CD8-positive, alpha-beta memory T cell (primary cell): ENCODE data around the gene HDGFL2. TPM values are rescaled to one million over a fixed set of nuclear protein-coding genes. Genes with fewer than 3 reads are reported as not detected.

Experiments used
- CTCF ChIA-PET: fragments of 350-600 bp; sonication (Branson Sonifier 250); formaldehyde crosslinking; loops from one replicate; lab custom pipeline; 2021; ENCODE audit warnings: antibody characterized with exemption; lab: Charles Lee
- POLR2A ChIA-PET: fragments of 350-600 bp; sonication (Branson Sonifier 250); formaldehyde crosslinking; loops from one replicate; lab custom pipeline; 2021; ENCODE audit warnings: antibody characterized with exemption; lab: Charles Lee
- DNase-seq, 5 donors: peaks; one replicate each; pipeline versions ENCODE4 v3.0.0 to v3.0.0-alpha.2; 2020 to 2022; ENCODE audit warnings: mixed read lengths in 1 of 5
- H3K27ac ChIP-seq: one replicate; pipeline ENCODE4 v1.7.0; 2013; ENCODE audit warnings: low read depth, mild to moderate bottlenecking, low read length, moderate library complexity
- H3K27me3 ChIP-seq: 2 replicates; pipeline ENCODE4 v1.7.0; 2013; ENCODE audit warnings: low read length, mild to moderate bottlenecking; ENCODE audit not compliant: insufficient read depth, poor library complexity, severe bottlenecking
- H3K36me3 ChIP-seq: 2 replicates; pipeline ENCODE4 v1.7.0; 2013; ENCODE audit warnings: mild to moderate bottlenecking, low read length, moderate library complexity; ENCODE audit not compliant: insufficient read depth
- H3K4me1 ChIP-seq: 2 replicates; pipeline ENCODE4 v1.7.0; 2013; ENCODE audit warnings: mild to moderate bottlenecking, low read length, moderate library complexity; ENCODE audit not compliant: insufficient read depth
- H3K4me3 ChIP-seq: 2 replicates; pipeline ENCODE4 v1.7.0; 2013; ENCODE audit warnings: mild to moderate bottlenecking, low read length
- H3K9me3 ChIP-seq: 2 replicates; pipeline ENCODE4 v1.7.0; 2013; ENCODE audit warnings: mild to moderate bottlenecking, low read length
- H3K27ac Mint-ChIP-seq, 8 donors: one replicate each; pipeline ENCODE4 v1.8.0; 2020 to 2021; ENCODE audit warnings: mixed read lengths in 8 of 8, mild to moderate bottlenecking in 6 of 8, inconsistent platforms in 3 of 8, moderate library complexity in 3 of 8
- H3K27me3 Mint-ChIP-seq, 2 donors: one replicate each; pipeline ENCODE4 v1.8.0; 2020 to 2021; ENCODE audit warnings: mixed read lengths in 2 of 2, mild to moderate bottlenecking in 1 of 2, moderate library complexity in 1 of 2
- H3K36me3 Mint-ChIP-seq, 3 donors: one replicate each; pipeline ENCODE4 v1.8.0; 2020 to 2021; ENCODE audit warnings: mixed read lengths in 3 of 3, inconsistent platforms in 1 of 3, mild to moderate bottlenecking in 1 of 3
- H3K4me1 Mint-ChIP-seq, 3 donors: one replicate each; pipeline ENCODE4 v1.8.0; 2020 to 2021; ENCODE audit warnings: mixed read lengths in 3 of 3, inconsistent platforms in 1 of 3, mild to moderate bottlenecking in 1 of 3
- H3K4me3 Mint-ChIP-seq, 7 donors: one replicate each; pipeline ENCODE4 v1.8.0; 2020 to 2021; ENCODE audit warnings: mixed read lengths in 7 of 7, mild to moderate bottlenecking in 6 of 7, moderate library complexity in 4 of 7, inconsistent platforms in 2 of 7
- H3K9me3 Mint-ChIP-seq, 5 donors: one replicate each; pipeline ENCODE4 v1.8.0; 2020 to 2022; ENCODE audit warnings: mixed read lengths in 5 of 5, mild to moderate bottlenecking in 3 of 5, moderate library complexity in 2 of 5, inconsistent platforms in 1 of 5
- polyA plus RNA-seq: library from polyadenylated mRNA; unstranded; fragments of 300-500 nt; fragmentation: Illumina TruSeq; gene quantifications from one replicate; pipeline ENCODE4 v1.2.3, GENCODE V29; 2021
- total RNA-seq, 2 experiments: library from RNA; stranded (reverse); gene quantifications; one replicate each; pipeline ENCODE4 v1.2.3, GENCODE V29; 2021

Gene HDGFL2
- total and polyA plus RNA-seq, 3 experiments from 2014 or later = 24.9 to 45.4 (median 42.7) TPM

- Mint-ChIP-seq H3K36me3 (peaks cover 0 to 60% (median 0%) of the 10 kb centered on the region in 3 donors), H3K9me3 (no peaks in the 10 kb centered on the region), H3K4me1 (no peaks in the 10 kb centered on the region), H3K27me3 (no peaks in the 10 kb centered on the region), H3K4me3 (no peak overlapping the region), H3K27ac (no peak overlapping the region)
- no peaks in the 10 kb centered on the region for H3K27me3 ChIP-seq
- no peak overlapping the region for H3K4me3 ChIP-seq
- no peak overlapping the region for H3K27ac ChIP-seq
- CTCF ChIA-PET = no interaction called here
- H3K9me3 ChIP-seq = no peaks in the 10 kb centered on the region
- H3K36me3 ChIP-seq = no peaks in the 10 kb centered on the region
- POLR2A ChIA-PET = interaction anchor here (0.6 kb wide), 1 partner anchor 25 kb away, joined by 3 read pairs; no protein-coding TSS in a partner anchor
- no peak for DNase-seq
- no peaks in the 10 kb centered on the region for H3K4me1 ChIP-seq
These were observed 28.9 kb downstream of the HDGFL2 start for GRCh38 chr19:4500841-4501591.

GRCh38 chr19:4501691-4502090 lies 29.6 kb downstream of the HDGFL2 start:
- H3K4me3 ChIP-seq = no peak overlapping the region
- no peaks in the 10 kb centered on the region for H3K4me1 ChIP-seq
- peaks cover 3 to 61% (median 4%) of the 10 kb centered on the region in 3 donors for H3K36me3 Mint-ChIP-seq
- H3K27me3 ChIP-seq = no peaks in the 10 kb centered on the region
- H3K27me3 Mint-ChIP-seq = no peaks in the 10 kb centered on the region
- H3K4me1 Mint-ChIP-seq = no peaks in the 10 kb centered on the region
- no peak overlapping the region for H3K27ac Mint-ChIP-seq
- no peak overlapping the region for H3K4me3 Mint-ChIP-seq
- DNase-seq = no peak
- CTCF ChIA-PET = no interaction called here
- no peaks in the 10 kb centered on the region for H3K9me3 ChIP-seq
- H3K36me3 ChIP-seq = no peaks in the 10 kb centered on the region
- H3K27ac ChIP-seq = no peak overlapping the region
- POLR2A ChIA-PET = interaction anchor here (0.6 kb wide), 1 partner anchor 25 kb away, joined by 3 read pairs; no protein-coding TSS in a partner anchor
- H3K9me3 Mint-ChIP-seq = no peaks in the 10 kb centered on the region

DNA sequence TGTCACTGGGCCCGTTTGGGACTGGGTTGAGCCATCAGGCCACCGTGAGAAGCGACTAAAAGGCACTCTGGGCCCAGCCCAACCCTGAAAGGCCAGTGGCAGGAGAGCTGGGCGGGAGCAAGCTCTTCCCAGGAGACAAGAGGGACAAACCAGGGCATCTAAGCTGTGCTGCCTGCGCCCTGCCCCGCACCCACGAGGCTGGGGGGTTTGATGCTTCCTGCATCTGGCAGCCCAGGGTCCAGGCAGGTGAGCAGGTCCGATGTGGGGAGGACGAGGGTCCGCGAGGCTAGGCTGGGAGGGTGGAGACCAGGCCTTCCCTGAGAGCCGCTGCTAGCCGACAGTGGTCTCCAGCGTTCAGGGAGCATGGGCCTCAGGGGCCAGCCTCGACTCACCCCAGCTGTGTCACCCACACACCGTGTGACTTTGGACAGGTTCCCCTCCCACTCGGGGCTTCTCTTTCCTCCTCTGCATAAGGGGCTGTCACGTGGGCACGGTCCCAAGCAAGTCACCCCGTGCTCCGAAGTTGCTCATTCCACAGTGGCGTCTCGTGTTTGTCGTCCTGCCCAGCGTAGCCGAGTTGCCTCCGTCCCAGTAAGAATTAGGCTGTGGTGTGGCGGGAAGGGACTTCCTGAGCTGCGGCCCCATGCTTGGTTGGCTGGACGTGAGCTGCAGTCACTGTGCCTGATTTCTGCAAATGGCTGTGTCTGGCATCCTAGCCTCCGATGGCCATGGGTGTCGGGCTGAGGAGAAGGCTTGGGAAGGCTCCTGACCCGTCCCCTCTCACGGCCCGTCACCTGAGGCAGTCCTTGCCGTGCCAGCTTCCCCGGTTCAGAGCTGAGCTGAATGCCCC lies 30.4 kb downstream of the HDGFL2 start:
- Mint-ChIP-seq H3K27me3 (no peaks in the 10 kb centered on the region), H3K27ac (no peak overlapping the region), H3K4me1 (no peaks in the 10 kb centered on the region), H3K36me3 (peaks cover 3 to 58% (median 4%) of the 10 kb centered on the region in 3 donors), H3K4me3 (no peak overlapping the region), H3K9me3 (no peaks in the 10 kb centered on the region)
- no peak for DNase-seq
- ChIA-PET POLR2A (no interaction called here), CTCF (no interaction called here)
- H3K36me3 ChIP-seq = no peaks in the 10 kb centered on the region
- H3K27ac ChIP-seq = no peak overlapping the region
- H3K27me3 ChIP-seq = no peaks in the 10 kb centered on the region
- no peak overlapping the region for H3K4me3 ChIP-seq
- H3K4me1 ChIP-seq = no peaks in the 10 kb centered on the region
- H3K9me3 ChIP-seq = no peaks in the 10 kb centered on the region

DNA sequence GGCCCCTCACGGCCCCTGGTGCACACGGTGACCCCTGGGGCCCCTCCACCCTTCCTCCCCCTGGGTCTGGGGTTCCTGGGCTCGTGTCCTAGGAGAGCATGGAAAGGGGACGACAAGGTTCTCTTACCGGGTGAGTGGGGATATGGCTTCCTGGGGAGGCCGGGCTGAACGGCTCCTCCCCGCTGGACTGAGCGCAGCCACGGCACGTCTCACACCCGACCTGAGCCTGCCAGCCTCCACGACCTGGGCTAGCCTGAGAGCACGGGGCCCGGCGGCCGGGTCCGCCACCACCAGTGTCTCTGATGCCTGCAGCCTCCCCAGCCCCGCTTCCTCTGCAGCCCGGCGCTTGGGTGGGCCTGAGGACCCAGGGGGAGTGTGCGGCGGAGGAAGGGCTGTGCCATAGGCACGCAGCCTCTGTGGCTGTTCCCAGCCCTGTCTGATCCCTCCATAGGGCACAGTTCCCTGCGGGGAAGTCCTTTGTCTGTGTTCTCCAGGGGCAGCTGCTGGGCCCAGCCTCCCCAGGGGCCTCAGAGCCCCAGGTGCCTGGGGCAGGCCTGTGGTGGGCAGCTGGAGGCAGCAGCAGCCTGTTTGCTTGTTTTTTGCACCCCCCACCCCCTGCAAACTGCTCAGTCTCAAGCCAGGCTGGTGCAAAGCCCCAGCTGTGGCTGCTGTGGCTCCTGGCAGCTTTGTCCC lies 31.2 kb downstream of the HDGFL2 start:
- H3K9me3 ChIP-seq = no peaks in the 10 kb centered on the region
- Mint-ChIP-seq H3K4me3 (no peak overlapping the region), H3K27ac (no peak overlapping the region), H3K27me3 (no peaks in the 10 kb centered on the region), H3K36me3 (peaks cover 3 to 54% (median 4%) of the 10 kb centered on the region in 3 donors), H3K9me3 (no peaks in the 10 kb centered on the region), H3K4me1 (no peaks in the 10 kb centered on the region)
- H3K4me1 ChIP-seq = no peaks in the 10 kb centered on the region
- DNase-seq = no peak
- no peaks in the 10 kb centered on the region for H3K36me3 ChIP-seq
- H3K27me3 ChIP-seq = no peaks in the 10 kb centered on the region
- H3K27ac ChIP-seq = no peak overlapping the region
- POLR2A ChIA-PET = no interaction called here
- CTCF ChIA-PET = no interaction called here
- H3K4me3 ChIP-seq = no peak overlapping the region

DNA sequence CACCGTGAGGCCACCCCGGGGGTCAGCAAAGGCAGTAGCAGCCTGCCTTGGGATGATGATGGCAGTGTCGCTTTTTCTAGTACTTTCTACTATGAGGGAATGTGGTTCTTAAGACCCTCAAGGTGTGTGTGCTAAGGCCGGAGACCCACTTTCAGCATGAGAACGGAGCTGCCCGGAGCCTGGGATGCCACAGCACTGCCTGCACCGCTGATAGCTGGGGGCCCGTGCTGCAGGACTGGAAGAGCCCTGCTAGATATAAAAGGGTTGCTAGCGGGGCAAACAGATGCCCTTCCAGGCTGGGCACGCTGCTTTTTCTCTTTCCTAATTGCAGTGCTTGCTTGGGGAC lies 31.7 kb downstream of the HDGFL2 start:
- no peaks in the 10 kb centered on the region for H3K36me3 ChIP-seq
- CTCF ChIA-PET = no interaction called here
- POLR2A ChIA-PET = interaction anchor here (0.6 kb wide), 1 partner anchor 1581 kb away, joined by 3 read pairs; no protein-coding TSS in a partner anchor

GRCh38 chr19:4504297-4504701 lies 32.2 kb downstream of the HDGFL2 start:
- H3K27me3 Mint-ChIP-seq = no peaks in the 10 kb centered on the region
- Histone ChIP-seq H3K27ac (no peak overlapping the region), H3K36me3 (no peaks in the 10 kb centered on the region), H3K27me3 (no peaks in the 10 kb centered on the region), H3K4me3 (no peak overlapping the region), H3K4me1 (no peaks in the 10 kb centered on the region), H3K9me3 (no peaks in the 10 kb centered on the region)
- DNase-seq = no peak
- CTCF ChIA-PET = no interaction called here
- POLR2A ChIA-PET = interaction anchor here (0.6 kb wide), 1 partner anchor 1581 kb away, joined by 3 read pairs; no protein-coding TSS in a partner anchor
- no peak overlapping the region for H3K4me3 Mint-ChIP-seq
- no peaks in the 10 kb centered on the region for H3K9me3 Mint-ChIP-seq
- H3K36me3 Mint-ChIP-seq = peaks cover 3 to 45% (median 4%) of the 10 kb centered on the region in 3 donors
- no peaks in the 10 kb centered on the region for H3K4me1 Mint-ChIP-seq
- H3K27ac Mint-ChIP-seq = no peak overlapping the region

More for the DNA sequence above, 31.7 kb downstream of the HDGFL2 start:
- no peak overlapping the region for H3K27ac Mint-ChIP-seq
- no peak overlapping the region for H3K4me3 Mint-ChIP-seq
- no peaks in the 10 kb centered on the region for H3K27me3 Mint-ChIP-seq
- Histone ChIP-seq H3K9me3 (no peaks in the 10 kb centered on the region), H3K27ac (no peak overlapping the region), H3K4me3 (no peak overlapping the region), H3K4me1 (no peaks in the 10 kb centered on the region), H3K27me3 (no peaks in the 10 kb centered on the region)
- H3K4me1 Mint-ChIP-seq = no peaks in the 10 kb centered on the region
- no peak for DNase-seq
- H3K9me3 Mint-ChIP-seq = no peaks in the 10 kb centered on the region
- peaks cover 3 to 49% (median 4%) of the 10 kb centered on the region in 3 donors for H3K36me3 Mint-ChIP-seq

DNA sequence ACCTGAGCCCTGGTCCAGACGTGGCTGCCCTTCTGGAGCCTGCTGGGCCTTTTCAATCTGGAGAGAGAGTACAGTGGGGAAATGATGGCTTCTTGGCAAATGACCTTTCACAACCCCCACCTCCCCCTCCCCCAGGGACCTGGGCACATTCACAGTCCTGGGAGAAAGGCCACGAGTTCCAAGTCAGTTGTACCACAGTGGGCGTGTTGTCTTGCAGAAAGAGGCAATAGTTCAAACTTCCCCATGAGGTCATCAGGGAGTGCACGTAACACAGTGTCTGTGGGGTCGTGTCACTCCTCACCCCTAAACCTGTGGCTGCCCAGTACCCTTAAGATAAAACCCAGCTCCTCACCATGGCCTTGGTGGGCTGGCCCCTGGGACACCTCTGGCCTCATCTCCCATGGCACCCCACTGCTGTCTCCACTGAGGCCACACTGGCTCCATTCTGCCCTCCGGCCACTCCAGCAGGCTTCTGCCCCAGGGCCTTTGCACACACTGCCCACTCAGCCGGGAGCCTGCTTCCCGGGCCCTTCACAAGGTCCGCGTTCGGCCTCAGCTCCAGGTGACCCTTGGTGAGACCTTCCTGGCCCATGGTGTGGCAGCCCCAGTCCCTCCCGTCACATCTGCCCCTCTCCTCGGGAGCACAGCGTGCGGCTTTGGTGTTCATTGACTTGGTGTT lies 32.9 kb downstream of the HDGFL2 start:
- Histone ChIP-seq H3K36me3 (no peaks in the 10 kb centered on the region), H3K4me3 (no peak overlapping the region), H3K4me1 (no peaks in the 10 kb centered on the region), H3K27me3 (no peaks in the 10 kb centered on the region), H3K9me3 (no peaks in the 10 kb centered on the region), H3K27ac (no peak overlapping the region)
- ChIA-PET POLR2A (no interaction called here), CTCF (no interaction called here)
- H3K36me3 Mint-ChIP-seq = peaks cover 3 to 39% (median 4%) of the 10 kb centered on the region in 3 donors
- no peaks in the 10 kb centered on the region for H3K4me1 Mint-ChIP-seq
- no peaks in the 10 kb centered on the region for H3K27me3 Mint-ChIP-seq
- no peak overlapping the region for H3K4me3 Mint-ChIP-seq
- H3K9me3 Mint-ChIP-seq = no peaks in the 10 kb centered on the region
- DNase-seq = no peak
- no peak overlapping the region for H3K27ac Mint-ChIP-seq
